Breast epithelium (tissue), 4 donors: ENCODE results near the gene ATG16L1. TPM values are rescaled to one million over a fixed set of nuclear protein-coding genes. Genes with fewer than 3 reads are reported as not detected.

Source experiments
- DNase-seq, 2 donors: peaks; one replicate each; pipeline ENCODE4 v3.0.0-alpha.2; 2019; ENCODE audit warnings: low spot score in 2 of 2
- H3K27ac ChIP-seq, 2 donors: fragments of 200-600 bp; sonication (generic) in 1 of 2; one replicate each; pipeline ENCODE4 v1.5.1; 2016 to 2019; ENCODE audit warnings: mild to moderate bottlenecking in 1 of 2
- H3K27me3 ChIP-seq, 2 donors: fragments of 200-600 bp; sonication (generic) in 1 of 2; one replicate each; pipeline versions ENCODE4 v1.5.1 to v1.6.0; 2017 to 2019; ENCODE audit warnings: control low read depth in 1 of 2, mild to moderate bottlenecking in 1 of 2
- H3K36me3 ChIP-seq: fragments of 200-600 bp; one replicate; pipeline ENCODE4 v1.5.1; 2019
- H3K4me1 ChIP-seq, 2 donors: fragments of 200-600 bp; sonication (generic); one replicate each; pipeline ENCODE4 v1.5.1; 2016 to 2019; ENCODE audit warnings: control low read depth in 1 of 2
- H3K4me3 ChIP-seq, 3 donors: fragments of 200-600 bp; sonication (generic); 1 replicate in 2 of 3; 2 replicates in 1 of 3; pipeline ENCODE4 v1.5.1; 2016 to 2019; ENCODE audit warnings: mild to moderate bottlenecking in 3 of 3, moderate library complexity in 2 of 3
- H3K9me3 ChIP-seq, 2 donors: fragments of 200-600 bp; sonication (generic) in 1 of 2; one replicate each; pipeline ENCODE4 v1.5.1; 2016 to 2019; ENCODE audit warnings: control low read depth in 1 of 2
- POLR2A ChIP-seq: fragments of 450-650 bp; IDR thresholded peaks from one replicate; pipeline ENCODE4 v1.6.1; 2016; ENCODE audit warnings: antibody characterized with exemption, mild to moderate bottlenecking, moderate library complexity
- POLR2AphosphoS5 ChIP-seq, 3 donors: sonication (generic); formaldehyde crosslinking; IDR thresholded peaks; one replicate each; pipeline ENCODE4 v1.6.1; 2017; ENCODE audit warnings: antibody characterized with exemption in 3 of 3
- intact Hi-C: fragments of 100-400 bp; cut with DNase I; formaldehyde crosslinking; loops from one replicate; pipeline ENCODE4 v1.15.1; 2023; ENCODE audit warnings: low total_unique reads
- total RNA-seq, 3 donors: library from RNA; depleted of rRNA; stranded (reverse); fragments of >200 nt; gene quantifications; one replicate each; pipeline ENCODE4 v1.1.0, GENCODE V29; 2016
- TF ChIP-seq, protein P1 (sequence below), 3 donors: fragments of 450-650 bp; IDR thresholded peaks; one replicate each; pipeline ENCODE4 v1.5.1; 2016 to 2017; ENCODE audit warnings: antibody characterized with exemption in 3 of 3, mild to moderate bottlenecking in 3 of 3, moderate library complexity in 3 of 3

The ATG16L1 gene
- total RNA-seq, 3 donors from 2014 or later: 19.5 to 61.9 (median 46.0) TPM

DNA sequence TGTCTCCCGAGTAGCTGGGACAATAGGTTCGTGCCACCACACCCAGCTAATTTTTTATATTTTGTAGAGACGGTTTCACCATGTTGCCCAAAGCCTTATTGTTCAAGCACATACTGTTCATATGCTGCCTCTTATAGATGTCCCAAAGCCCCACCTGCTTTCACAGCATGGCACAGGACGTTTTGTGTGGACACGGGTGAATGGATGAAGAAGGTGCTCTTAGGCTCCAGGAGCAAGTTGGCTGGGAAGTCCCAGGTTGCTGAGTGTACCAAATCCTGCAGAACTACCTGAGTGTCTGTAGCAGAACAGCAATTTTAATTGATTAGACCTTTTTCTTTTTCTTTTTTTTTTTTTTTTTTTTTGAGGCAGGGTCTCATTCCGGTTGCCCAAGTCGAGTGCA, 45.6 kb downstream of the ATG16L1 start:
- H3K27ac ChIP-seq: no peak overlapping the region

DNA sequence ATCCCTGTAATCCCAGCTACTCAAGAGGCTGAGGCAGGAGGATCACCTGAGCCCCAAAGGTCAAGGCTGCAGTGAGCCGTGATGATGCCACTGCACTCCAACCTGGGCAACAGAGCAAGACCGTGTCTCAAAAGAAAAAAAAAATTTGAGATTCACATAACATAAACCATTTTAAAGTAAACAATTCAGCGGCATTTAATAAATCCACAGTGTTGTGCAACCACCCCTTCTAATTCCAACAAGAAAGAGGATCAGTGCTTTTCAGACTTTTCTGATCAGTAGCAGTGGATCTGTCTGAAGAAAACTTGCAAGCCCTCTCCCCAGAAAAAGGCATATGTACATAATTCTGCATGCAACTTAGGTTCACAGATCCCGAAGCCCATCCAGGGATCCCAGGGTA, 48.9 kb downstream of the ATG16L1 start:
- no peaks in the 10 kb centered on the region for H3K27me3 ChIP-seq
- TF ChIP-seq POLR2A (no peak), POLR2AphosphoS5 (IDR thresholded peaks at IDR 0.05) (no peak)
- TF ChIP-seq, protein P1, sequence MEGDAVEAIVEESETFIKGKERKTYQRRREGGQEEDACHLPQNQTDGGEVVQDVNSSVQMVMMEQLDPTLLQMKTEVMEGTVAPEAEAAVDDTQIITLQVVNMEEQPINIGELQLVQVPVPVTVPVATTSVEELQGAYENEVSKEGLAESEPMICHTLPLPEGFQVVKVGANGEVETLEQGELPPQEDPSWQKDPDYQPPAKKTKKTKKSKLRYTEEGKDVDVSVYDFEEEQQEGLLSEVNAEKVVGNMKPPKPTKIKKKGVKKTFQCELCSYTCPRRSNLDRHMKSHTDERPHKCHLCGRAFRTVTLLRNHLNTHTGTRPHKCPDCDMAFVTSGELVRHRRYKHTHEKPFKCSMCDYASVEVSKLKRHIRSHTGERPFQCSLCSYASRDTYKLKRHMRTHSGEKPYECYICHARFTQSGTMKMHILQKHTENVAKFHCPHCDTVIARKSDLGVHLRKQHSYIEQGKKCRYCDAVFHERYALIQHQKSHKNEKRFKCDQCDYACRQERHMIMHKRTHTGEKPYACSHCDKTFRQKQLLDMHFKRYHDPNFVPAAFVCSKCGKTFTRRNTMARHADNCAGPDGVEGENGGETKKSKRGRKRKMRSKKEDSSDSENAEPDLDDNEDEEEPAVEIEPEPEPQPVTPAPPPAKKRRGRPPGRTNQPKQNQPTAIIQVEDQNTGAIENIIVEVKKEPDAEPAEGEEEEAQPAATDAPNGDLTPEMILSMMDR (IDR thresholded peaks at IDR 0.05): no peak
- H3K27ac ChIP-seq: no peak overlapping the region
- H3K4me1 ChIP-seq: no peaks in the 10 kb centered on the region
- intact Hi-C loops: no loop called here
- H3K4me3 ChIP-seq: no peak overlapping the region
- H3K36me3 ChIP-seq: no peaks in the 10 kb centered on the region
- no peaks in the 10 kb centered on the region for H3K9me3 ChIP-seq
- DNase-seq: no peak

More for the DNA sequence above, 45.6 kb downstream of the ATG16L1 start:
- Histone ChIP-seq H3K9me3 (no peaks in the 10 kb centered on the region), H3K27me3 (no peaks in the 10 kb centered on the region), H3K4me3 (no peak overlapping the region), H3K36me3 (peaks cover 12% of the 10 kb centered on the region), H3K4me1 (no peaks in the 10 kb centered on the region)
- intact Hi-C loops: no loop called here
- TF ChIP-seq, protein P1 (IDR thresholded peaks at IDR 0.05): no peak
- TF ChIP-seq POLR2A (no peak), POLR2AphosphoS5 (IDR thresholded peaks at IDR 0.05) (no peak)
- no peak for DNase-seq

DNA sequence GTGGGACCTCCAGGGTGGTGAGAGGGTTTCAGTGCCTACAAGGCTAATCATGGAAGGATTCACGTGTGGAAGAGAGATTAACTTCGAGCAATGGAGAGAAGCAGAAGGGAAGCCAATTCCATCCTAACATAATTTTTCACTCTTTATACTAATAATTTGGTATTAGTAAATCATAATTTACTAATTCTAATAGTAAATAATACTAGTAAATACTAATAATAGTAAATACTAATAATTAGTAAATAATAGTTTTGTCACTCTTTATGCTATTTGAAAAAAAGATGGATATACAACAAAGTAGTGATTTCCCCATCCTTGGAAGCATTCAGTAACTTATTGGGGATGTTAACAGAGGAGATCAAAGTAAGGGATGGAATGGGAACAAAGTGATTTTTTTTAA, 49.8 kb downstream of the ATG16L1 start:
- Histone ChIP-seq H3K4me3 (no peak overlapping the region), H3K36me3 (no peaks in the 10 kb centered on the region), H3K9me3 (no peaks in the 10 kb centered on the region), H3K4me1 (no peaks in the 10 kb centered on the region), H3K27me3 (no peaks in the 10 kb centered on the region), H3K27ac (no peak overlapping the region)
- TF ChIP-seq POLR2A (no peak), POLR2AphosphoS5 (IDR thresholded peaks at IDR 0.05) (no peak)
- TF ChIP-seq, protein P1 (IDR thresholded peaks at IDR 0.05): no peak
- no peak for DNase-seq
- intact Hi-C loops: no loop called here

DNA sequence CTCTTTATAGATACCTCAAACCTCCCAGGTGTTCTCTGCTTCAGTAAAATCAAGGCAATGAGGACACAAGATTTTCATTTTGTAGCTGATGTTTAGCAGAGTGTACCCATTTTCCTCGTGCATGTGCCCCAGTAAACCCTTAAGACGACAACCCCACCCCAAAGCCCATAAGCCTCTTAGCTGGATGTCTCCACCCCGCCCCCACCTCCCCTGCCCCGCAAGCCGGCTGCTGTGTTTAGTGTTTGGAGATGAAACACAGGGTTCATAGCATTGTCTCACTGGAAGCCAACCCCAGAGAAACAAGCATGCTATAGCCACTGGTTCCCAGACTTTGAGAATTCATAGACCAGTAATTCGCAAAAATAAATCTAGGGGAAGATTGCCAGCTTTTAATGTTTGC, 50.3 kb downstream of the ATG16L1 start:
- Histone ChIP-seq H3K9me3 (no peaks in the 10 kb centered on the region), H3K27ac (no peak overlapping the region), H3K27me3 (no peaks in the 10 kb centered on the region), H3K36me3 (no peaks in the 10 kb centered on the region), H3K4me3 (no peak overlapping the region), H3K4me1 (no peaks in the 10 kb centered on the region)
- intact Hi-C loops: no loop called here
- TF ChIP-seq POLR2A (no peak), POLR2AphosphoS5 (IDR thresholded peaks at IDR 0.05) (no peak)
- TF ChIP-seq, protein P1 (IDR thresholded peaks at IDR 0.05): no peak
- DNase-seq: no peak

DNA sequence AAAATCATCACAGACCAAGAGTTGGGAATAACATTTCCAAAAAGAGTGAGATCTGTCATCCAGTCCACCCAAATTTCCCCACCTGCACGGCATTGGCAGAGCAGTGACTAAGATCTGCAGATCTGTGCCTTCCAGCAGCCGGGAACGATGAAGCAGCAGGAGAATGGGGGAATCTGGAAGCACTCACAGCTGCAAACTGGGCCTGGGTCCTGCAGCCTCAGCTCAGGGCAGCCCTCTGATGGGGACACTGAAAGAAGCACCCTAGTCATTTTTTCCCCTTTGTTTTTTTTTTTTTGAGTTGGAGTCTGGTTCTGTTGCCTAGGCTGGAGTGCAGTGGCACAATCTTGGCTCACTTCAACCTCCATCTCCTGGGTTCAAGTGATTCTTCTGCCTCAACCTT, 51.8 kb downstream of the ATG16L1 start:
- Histone ChIP-seq H3K36me3 (no peaks in the 10 kb centered on the region), H3K27me3 (no peaks in the 10 kb centered on the region), H3K9me3 (no peaks in the 10 kb centered on the region), H3K4me3 (no peak overlapping the region), H3K4me1 (no peaks in the 10 kb centered on the region), H3K27ac (no peak overlapping the region)
- intact Hi-C loops: no loop called here
- DNase-seq: no peak
- TF ChIP-seq, protein P1 (IDR thresholded peaks at IDR 0.05): no peak
- TF ChIP-seq POLR2A (no peak), POLR2AphosphoS5 (IDR thresholded peaks at IDR 0.05) (no peak)
